GM10248 (cell line): ENCODE data around the gene AIMP2.

Experiments used
- CTCF ChIA-PET: fragments of 300-600 bp; sonication (Branson Sonifier 250); formaldehyde crosslinking; extraction: SDS; loops from one replicate; lab custom pipeline; 2021; ENCODE audit warnings: antibody characterized with exemption; lab: Yijun Ruan, JAX
- POLR2A ChIA-PET: fragments of 350-650 bp; sonication (Branson Sonifier 250); formaldehyde crosslinking; extraction: SDS; loops from one replicate; lab custom pipeline; 2020; ENCODE audit warnings: antibody characterized with exemption; lab: Yijun Ruan, JAX
- DNase-seq: peaks from one replicate; pipeline ENCODE4 v3.0.0; 2012; ENCODE audit errors: extremely low spot score
- TF ChIP-seq, protein P1 (sequence below): IDR thresholded peaks from 2 replicates; pipeline ENCODE4 v1.5.1; 2012; ENCODE audit warnings: mild to moderate bottlenecking, low read depth; ENCODE audit errors: extremely low read depth, missing control alignments, control extremely low read depth

Gene AIMP2

DNA sequence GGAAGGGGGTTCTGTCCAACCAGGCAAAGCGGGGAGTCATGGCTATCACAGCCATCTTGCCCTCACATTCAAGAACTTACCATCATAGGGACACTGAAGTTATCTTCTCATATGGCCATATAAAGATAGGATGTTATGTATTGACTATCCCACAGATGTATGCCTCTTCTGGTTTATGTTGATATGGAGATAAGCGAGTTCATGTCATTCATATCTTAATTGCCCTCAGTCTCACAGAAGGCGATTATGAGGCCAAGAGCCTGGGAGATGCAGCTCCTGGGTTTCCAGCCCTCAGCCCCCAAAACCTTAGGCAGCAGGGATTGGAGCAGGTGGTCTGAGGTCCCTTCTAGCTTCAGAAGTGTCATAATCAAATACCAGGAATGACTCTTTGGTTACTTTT, 13.6 kb downstream of the AIMP2 start:
- TF ChIP-seq, protein P1, sequence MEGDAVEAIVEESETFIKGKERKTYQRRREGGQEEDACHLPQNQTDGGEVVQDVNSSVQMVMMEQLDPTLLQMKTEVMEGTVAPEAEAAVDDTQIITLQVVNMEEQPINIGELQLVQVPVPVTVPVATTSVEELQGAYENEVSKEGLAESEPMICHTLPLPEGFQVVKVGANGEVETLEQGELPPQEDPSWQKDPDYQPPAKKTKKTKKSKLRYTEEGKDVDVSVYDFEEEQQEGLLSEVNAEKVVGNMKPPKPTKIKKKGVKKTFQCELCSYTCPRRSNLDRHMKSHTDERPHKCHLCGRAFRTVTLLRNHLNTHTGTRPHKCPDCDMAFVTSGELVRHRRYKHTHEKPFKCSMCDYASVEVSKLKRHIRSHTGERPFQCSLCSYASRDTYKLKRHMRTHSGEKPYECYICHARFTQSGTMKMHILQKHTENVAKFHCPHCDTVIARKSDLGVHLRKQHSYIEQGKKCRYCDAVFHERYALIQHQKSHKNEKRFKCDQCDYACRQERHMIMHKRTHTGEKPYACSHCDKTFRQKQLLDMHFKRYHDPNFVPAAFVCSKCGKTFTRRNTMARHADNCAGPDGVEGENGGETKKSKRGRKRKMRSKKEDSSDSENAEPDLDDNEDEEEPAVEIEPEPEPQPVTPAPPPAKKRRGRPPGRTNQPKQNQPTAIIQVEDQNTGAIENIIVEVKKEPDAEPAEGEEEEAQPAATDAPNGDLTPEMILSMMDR: no peak
- POLR2A ChIA-PET: no interaction called here
- CTCF ChIA-PET: interaction anchor here (1.2 kb wide), 1 partner anchor 46 kb away, joined by 3 read pairs; no protein-coding TSS in a partner anchor
- DNase-seq: no peak

DNA sequence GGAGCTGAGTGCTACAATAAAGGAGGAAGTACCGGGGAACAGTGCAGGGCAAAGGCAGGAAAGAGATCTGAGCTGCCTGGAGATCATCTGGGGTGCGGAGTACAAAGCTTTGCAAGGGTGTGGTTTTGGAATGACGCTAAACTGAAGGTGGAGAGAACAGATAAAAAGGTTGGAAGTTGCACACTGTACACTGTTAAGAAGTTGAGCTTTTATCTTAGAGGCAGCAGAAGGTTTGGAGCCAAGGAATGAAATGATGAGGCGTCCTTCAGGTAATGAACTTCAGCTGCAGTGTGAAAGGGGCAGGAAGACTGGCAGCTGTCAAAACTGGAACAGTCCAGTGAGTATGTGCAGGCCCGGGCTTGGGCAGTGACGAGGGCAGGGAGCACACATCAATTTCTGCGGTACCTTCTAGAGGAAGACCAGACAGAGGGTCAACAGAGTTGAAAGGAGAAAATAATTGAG, 14.9 kb downstream of the AIMP2 start:
- ChIA-PET POLR2A (no interaction called here), CTCF (interaction anchor here (1.1 to 2.2 kb wide), 5 partner anchors 9 to 44 kb away, joined by 3 to 10 read pairs (median 4); partner anchors contain the start of genes AIMP2 and PMS2)
- TF ChIP-seq, protein P1: no peak
- DNase-seq: no peak

DNA sequence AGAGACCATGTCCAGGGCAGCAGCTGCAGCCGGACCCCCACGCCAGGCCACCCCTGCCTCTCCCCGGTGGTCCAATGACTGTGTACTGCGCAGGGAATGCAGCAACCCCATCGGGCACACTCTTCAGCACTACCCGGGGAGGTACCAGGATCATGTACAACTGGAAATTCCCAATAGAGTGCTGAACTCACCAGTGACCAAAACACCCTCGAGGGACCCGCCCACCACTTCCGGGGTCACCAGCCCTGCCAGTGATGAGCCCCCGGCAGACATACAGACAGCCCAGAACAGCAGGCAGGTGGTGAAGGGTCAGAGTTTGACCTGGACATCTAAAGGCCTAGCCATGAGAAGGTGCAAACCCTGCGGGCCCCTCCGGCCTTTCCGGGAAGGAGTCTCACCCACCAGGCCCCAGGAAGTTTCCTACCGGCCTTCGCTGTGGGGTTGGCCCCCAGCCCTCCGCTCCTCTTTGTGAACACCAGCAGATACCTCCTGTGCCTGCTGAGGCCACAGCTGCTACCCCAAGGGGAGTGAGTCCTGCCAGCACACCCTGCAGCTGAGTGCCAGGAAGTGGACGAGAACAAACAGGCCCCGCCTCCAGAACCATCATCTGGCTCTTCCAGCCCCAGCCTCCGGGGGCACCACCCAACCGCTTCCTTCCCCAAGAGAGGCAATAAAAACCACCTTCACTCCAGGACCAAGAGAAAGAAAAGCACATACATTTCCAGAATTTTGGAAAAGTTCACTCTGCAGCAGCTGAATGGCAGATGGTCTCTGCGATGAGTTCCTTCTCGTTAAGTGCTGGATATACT, 17.1 kb downstream of the AIMP2 start:
- DNase-seq: peak; percentile 70
- ChIA-PET POLR2A (no interaction called here), CTCF (interaction anchor here (0.8 to 2.8 kb wide), 9 partner anchors 11 to 359 kb away, joined by 3 to 10 read pairs (median 5); partner anchors contain the start of genes AIMP2 and PMS2)
- TF ChIP-seq, protein P1: peak; percentile 35

DNA sequence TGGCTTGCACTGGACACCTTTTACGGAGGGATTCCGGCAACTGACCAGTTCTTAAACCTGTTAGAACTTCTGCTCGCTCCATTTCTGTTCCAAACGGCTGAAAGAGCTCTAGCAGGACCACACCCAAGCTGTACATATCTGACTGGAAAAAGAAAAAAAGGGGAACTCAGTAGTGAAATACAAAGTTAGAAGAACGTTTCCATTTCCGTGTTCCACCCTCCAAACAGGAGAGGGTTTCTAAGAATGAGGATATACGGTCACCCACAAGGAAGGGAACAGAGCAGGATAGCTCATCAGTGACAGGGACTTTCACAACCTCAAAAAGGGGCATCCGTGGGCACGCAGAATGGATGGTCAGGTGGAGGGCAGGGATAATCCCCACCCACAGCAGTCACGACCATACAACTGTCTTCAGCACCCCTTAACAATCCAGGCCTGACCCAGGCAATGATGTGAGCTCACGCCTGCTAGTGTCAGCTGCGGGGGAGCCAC, 17.8 kb downstream of the AIMP2 start:
- TF ChIP-seq, protein P1: no peak
- CTCF ChIA-PET: interaction anchor here (0.8 to 2.8 kb wide), 8 partner anchors 11 to 358 kb away, joined by 3 to 10 read pairs (median 4); no protein-coding TSS in a partner anchor
- POLR2A ChIA-PET: interaction anchor here (0.7 kb wide), 1 partner anchor 18 kb away, joined by 3 read pairs; the partner anchor contains the start of genes AIMP2 and PMS2
- DNase-seq: peak; percentile 47

DNA sequence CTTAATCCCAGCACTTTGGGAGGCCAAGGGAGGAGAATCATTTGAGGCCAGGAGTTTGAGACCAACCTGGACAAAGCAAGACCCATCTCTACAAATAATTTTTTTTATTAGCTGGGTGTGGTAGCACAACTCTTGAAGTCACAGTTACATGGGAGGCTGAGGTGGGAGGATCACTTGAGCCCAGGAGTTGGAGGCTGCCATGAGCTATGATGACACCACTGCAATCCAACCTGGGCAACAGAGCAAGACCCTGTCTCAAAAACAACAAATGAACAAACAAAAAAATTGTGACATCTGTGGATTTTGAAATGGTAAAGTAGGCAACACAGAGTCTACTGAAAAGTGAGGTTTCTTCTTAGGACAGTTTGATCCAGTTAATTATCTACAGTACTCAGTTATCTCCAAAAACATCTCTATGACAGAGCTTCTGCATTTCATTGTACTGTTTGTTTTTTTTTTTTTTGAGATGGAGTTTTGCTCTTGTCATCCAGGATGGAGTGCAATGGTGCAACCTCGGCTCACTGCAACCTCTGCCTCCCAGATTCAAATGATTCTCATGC, 18.8 kb downstream of the AIMP2 start:
- DNase-seq: no peak
- TF ChIP-seq, protein P1: no peak
- ChIA-PET POLR2A (no interaction called here), CTCF (interaction anchor here (1.1 to 2.7 kb wide), 5 partner anchors 14 to 79 kb away, joined by 3 to 8 read pairs (median 5); no protein-coding TSS in a partner anchor)

DNA sequence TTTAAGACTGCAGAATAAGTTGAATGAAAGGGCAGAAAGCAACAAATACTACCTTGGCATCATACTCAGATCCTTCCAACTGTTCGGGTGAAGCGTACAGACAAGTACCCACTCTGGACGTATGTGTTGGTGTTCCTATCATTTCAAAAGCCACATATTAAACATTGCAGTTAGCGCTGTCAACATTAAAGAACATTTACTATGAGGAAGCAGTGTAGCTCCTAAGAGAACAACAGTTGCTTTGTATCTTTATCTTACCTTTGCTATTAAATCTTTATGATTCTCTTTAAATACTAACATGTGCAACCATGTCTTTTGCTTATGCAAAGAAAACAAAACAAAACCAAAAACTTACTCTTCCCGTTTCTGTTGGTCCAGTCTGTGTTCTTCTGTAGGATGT, 19.5 kb downstream of the AIMP2 start:
- CTCF ChIA-PET: interaction anchor here (2.2 kb wide), 1 partner anchor 13 kb away, joined by 8 read pairs; no protein-coding TSS in a partner anchor
- POLR2A ChIA-PET: interaction anchor here (0.6 kb wide), 1 partner anchor 8 kb away, joined by 3 read pairs; no protein-coding TSS in a partner anchor
- no peak for DNase-seq
- TF ChIP-seq, protein P1: no peak
